HepG2 (cell line): ENCODE data around the gene TAS1R3. TPM values are rescaled to one million over a fixed set of nuclear protein-coding genes. Genes with fewer than 3 reads are reported as not detected.

Source experiments
- AGO2 ChIP-seq: fragments of 200-400 bp; formaldehyde crosslinking; optimal IDR thresholded peaks from 2 replicates; pipeline ENCODE3; 2017; ENCODE audit warnings: mild to moderate bottlenecking, low read depth, low read length, moderate library complexity
- ARNT ChIP-seq: fragments of 450-650 bp; IDR thresholded peaks from 2 replicates; pipeline ENCODE4 v1.6.1; 2017
- ESRRA ChIP-seq: sonication (generic); formaldehyde crosslinking; IDR thresholded peaks from 2 replicates; pipeline ENCODE4 v1.5.1; 2020; ENCODE audit warnings: mild to moderate bottlenecking, low read depth, missing genetic modification reagents
- FOXC1 ChIP-seq: sonication (generic); formaldehyde crosslinking; IDR thresholded peaks from 2 replicates; pipeline ENCODE4 v1.8.0; 2022; ENCODE audit warnings: mild to moderate bottlenecking, missing genetic modification reagents, borderline replicate concordance
- KLF6 ChIP-seq: IDR thresholded peaks from 2 replicates; pipeline ENCODE4 v1.8.0; 2016; ENCODE audit warnings: missing biosample characterization, missing genetic modification reagents
- MYC ChIP-seq: sonication (generic); formaldehyde crosslinking; IDR thresholded peaks from 2 replicates; pipeline ENCODE4 v1.9.0; 2021; ENCODE audit warnings: missing genetic modification reagents, borderline replicate concordance
- NRL ChIP-seq: sonication (generic); formaldehyde crosslinking; IDR thresholded peaks from 2 replicates; pipeline ENCODE4 v1.5.0; 2020; ENCODE audit warnings: missing genetic modification reagents, mild to moderate bottlenecking, moderate library complexity, borderline replicate concordance
- SAP130 ChIP-seq: IDR thresholded peaks from 2 replicates; pipeline ENCODE4 v1.6.1; 2016; ENCODE audit warnings: low read depth
- WIZ ChIP-seq: sonication (generic); formaldehyde crosslinking; IDR thresholded peaks from 2 replicates; pipeline ENCODE4 v1.5.1; 2020; ENCODE audit warnings: mild to moderate bottlenecking, missing genetic modification reagents
- YEATS2 ChIP-seq: sonication (generic); formaldehyde crosslinking; IDR thresholded peaks from 2 replicates; pipeline ENCODE4 v1.4.0; 2020; ENCODE audit warnings: missing genetic modification reagents, borderline replicate concordance
- ZBTB14 ChIP-seq: sonication (generic); formaldehyde crosslinking; IDR thresholded peaks from 2 replicates; pipeline ENCODE4 v1.4.0; 2020; ENCODE audit warnings: missing genetic modification reagents
- ZFP90 ChIP-seq: sonication (generic); formaldehyde crosslinking; IDR thresholded peaks from 2 replicates; pipeline ENCODE4 v1.8.0; 2022; ENCODE audit warnings: missing genetic modification reagents, mild to moderate bottlenecking, inconsistent platforms, borderline replicate concordance
- ZNF280D ChIP-seq: sonication (generic); formaldehyde crosslinking; IDR thresholded peaks from 2 replicates; pipeline ENCODE4 v1.5.1; 2020; ENCODE audit warnings: mild to moderate bottlenecking, missing genetic modification reagents
- ZNF317 ChIP-seq: sonication (generic); formaldehyde crosslinking; IDR thresholded peaks from 2 replicates; pipeline ENCODE4 v1.5.0; 2020; ENCODE audit warnings: mild to moderate bottlenecking, missing genetic modification reagents
- ZNF644 ChIP-seq: IDR thresholded peaks from 2 replicates; pipeline ENCODE4 v1.6.1; 2016; ENCODE audit warnings: low read depth
- polyA plus RNA-seq, 8 experiments: library from polyadenylated mRNA; depleted of rRNA in 3 of 8; stranded (reverse) in 7 of 8; unstranded in 1 of 8; fragments of >200 nt; fragmentation: Illumina TruSeq in 4 of 8; extraction: Trizol in 4 of 8; gene quantifications; 2 replicates each; pipeline versions ENCODE4 v1.2.1 to v1.2.3, GENCODE V29; 2011 to 2016; ENCODE audit warnings: low read depth in 4 of 8, missing spikeins in 1 of 8, mixed read lengths in 1 of 8; ENCODE audit not compliant: insufficient read depth in 1 of 8
- total RNA-seq, 5 experiments: library from RNA; depleted of rRNA; stranded (reverse); fragments of >200 nt; fragmentation: Illumina TruSeq; extraction: Trizol; gene quantifications; 2 replicates each; pipeline ENCODE4 v1.2.3, GENCODE V29; 2016; ENCODE audit warnings: low read depth in 1 of 5
- TF ChIP-seq, protein P1 (sequence below): fragments of 450-650 bp; IDR thresholded peaks from 2 replicates; pipeline ENCODE4 v1.6.1; 2016
- TF ChIP-seq, protein P2 (sequence below): sonication (generic); formaldehyde crosslinking; IDR thresholded peaks from 2 replicates; pipeline ENCODE4 v1.8.1; 2023; ENCODE audit warnings: missing genetic modification reagents, mild to moderate bottlenecking, borderline replicate concordance
- TF ChIP-seq, protein P3 (sequence below): sonication (generic); formaldehyde crosslinking; IDR thresholded peaks from 2 replicates; pipeline ENCODE4 v1.4.0; 2020; ENCODE audit warnings: mild to moderate bottlenecking, low read depth, missing genetic modification reagents
- TF ChIP-seq, protein P4 (sequence below): sonication (generic); formaldehyde crosslinking; conservative IDR thresholded peaks from 2 replicates; pipeline ENCODE4 v1.5.0; 2020; ENCODE audit warnings: missing genetic modification reagents

The TAS1R3 gene
- total and polyA plus RNA-seq, 2 of the 13 experiments (the other 11 are each of a cell fraction or from before 2014, with no cell fraction given) = 0.13 to 0.15 TPM

DNA sequence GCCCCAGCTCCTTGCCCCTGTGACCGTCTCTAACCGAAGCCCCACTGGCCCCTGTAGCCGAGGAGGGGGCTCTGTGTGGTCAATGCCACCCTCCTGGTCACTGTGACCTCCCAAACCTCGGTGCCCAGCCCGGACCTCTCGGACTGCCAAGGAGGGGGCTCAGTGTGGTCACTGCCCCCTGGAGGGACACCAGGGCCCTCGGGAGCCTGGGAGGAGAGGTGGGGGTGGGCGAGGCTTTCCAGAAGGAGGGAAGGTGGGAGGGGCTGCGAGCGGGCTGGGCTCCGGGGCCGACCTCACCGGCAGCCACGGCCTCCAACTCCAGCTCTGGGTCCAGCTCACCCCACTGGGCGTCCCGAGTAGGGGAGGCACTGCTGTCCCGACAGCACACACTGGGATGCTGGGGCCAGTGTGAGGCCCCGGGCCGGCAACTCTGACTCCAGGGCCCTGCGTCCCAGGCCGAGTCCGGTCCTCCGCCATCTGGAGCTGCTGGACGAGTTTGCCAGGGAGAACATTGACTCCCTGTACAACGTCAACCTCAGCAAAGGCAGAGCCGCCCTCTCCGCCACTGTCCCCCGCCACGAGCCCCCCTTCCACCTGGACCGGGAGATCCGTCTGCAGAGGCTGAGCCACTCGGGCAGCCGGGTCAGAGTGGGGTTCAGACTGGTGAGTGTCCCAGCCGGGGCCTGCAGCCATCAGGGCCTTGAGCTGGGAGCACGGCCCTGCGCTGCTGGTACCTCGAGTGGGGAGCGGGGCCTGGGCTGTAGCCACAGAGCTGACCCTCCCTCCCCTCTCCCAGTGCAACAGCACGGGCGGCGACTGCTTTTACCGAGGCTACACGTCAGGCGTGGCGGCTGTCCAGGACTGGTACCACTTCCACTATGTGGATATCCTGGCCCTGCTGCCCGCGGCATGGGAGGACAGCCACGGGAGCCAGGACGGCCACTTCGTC lies 44.5 kb upstream of the TAS1R3 start (continued):
- TF ChIP-seq, protein P1, sequence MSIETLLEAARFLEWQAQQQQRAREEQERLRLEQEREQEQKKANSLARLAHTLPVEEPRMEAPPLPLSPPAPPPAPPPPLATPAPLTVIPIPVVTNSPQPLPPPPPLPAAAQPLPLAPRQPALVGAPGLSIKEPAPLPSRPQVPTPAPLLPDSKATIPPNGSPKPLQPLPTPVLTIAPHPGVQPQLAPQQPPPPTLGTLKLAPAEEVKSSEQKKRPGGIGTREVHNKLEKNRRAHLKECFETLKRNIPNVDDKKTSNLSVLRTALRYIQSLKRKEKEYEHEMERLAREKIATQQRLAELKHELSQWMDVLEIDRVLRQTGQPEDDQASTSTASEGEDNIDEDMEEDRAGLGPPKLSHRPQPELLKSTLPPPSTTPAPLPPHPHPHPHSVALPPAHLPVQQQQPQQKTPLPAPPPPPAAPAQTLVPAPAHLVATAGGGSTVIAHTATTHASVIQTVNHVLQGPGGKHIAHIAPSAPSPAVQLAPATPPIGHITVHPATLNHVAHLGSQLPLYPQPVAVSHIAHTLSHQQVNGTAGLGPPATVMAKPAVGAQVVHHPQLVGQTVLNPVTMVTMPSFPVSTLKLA = no peak
- TF ChIP-seq ZBTB14 (CRISPR knock-in tag) (no peak), ZFP90 (CRISPR knock-in tag) (no peak), MYC (CRISPR knock-in tag) (0 out of 2 replicates have a peak, but pooled peaks have one; percentile 21), WIZ (CRISPR knock-in tag) (no peak), KLF6 (no peak), AGO2 (no peak), ZNF280D (CRISPR knock-in tag) (0 out of 2 replicates have a peak, but pooled peaks have one; percentile 6), SAP130 (CRISPR knock-in tag) (0 out of 2 replicates have a peak, but pooled peaks have one; percentile 0), FOXC1 (CRISPR knock-in tag) (no peak), ARNT (no peak), ZNF644 (CRISPR knock-in tag) (no peak), ZNF317 (CRISPR knock-in tag) (peak; percentile 5; the same call in 1 of the 2 replicates), NRL (no peak), YEATS2 (CRISPR knock-in tag) (no peak), ESRRA (CRISPR knock-in tag) (no peak)
- TF ChIP-seq, protein P2, sequence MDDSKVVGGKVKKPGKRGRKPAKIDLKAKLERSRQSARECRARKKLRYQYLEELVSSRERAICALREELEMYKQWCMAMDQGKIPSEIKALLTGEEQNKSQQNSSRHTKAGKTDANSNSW (CRISPR knock-in tag) = no peak
- TF ChIP-seq, protein P3, sequence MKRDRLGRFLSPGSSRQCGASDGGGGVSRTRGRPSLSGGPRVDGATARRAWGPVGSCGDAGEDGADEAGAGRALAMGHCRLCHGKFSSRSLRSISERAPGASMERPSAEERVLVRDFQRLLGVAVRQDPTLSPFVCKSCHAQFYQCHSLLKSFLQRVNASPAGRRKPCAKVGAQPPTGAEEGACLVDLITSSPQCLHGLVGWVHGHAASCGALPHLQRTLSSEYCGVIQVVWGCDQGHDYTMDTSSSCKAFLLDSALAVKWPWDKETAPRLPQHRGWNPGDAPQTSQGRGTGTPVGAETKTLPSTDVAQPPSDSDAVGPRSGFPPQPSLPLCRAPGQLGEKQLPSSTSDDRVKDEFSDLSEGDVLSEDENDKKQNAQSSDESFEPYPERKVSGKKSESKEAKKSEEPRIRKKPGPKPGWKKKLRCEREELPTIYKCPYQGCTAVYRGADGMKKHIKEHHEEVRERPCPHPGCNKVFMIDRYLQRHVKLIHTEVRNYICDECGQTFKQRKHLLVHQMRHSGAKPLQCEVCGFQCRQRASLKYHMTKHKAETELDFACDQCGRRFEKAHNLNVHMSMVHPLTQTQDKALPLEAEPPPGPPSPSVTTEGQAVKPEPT (CRISPR knock-in tag) = no peak
- TF ChIP-seq, protein P4, sequence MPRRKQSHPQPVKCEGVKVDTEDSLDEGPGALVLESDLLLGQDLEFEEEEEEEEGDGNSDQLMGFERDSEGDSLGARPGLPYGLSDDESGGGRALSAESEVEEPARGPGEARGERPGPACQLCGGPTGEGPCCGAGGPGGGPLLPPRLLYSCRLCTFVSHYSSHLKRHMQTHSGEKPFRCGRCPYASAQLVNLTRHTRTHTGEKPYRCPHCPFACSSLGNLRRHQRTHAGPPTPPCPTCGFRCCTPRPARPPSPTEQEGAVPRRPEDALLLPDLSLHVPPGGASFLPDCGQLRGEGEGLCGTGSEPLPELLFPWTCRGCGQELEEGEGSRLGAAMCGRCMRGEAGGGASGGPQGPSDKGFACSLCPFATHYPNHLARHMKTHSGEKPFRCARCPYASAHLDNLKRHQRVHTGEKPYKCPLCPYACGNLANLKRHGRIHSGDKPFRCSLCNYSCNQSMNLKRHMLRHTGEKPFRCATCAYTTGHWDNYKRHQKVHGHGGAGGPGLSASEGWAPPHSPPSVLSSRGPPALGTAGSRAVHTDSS (CRISPR knock-in tag) = no peak
